HG03280 (cell line): ENCODE measurements around the gene KCNJ8.
"Not testable (repeated sequence)": the region's sequence is repeated elsewhere in the genome, so short reads cannot be mapped to it uniquely, and the experiment has no call there.

Experiments used
- ATAC-seq: cut with Tn5 transposase; IDR thresholded peaks from one replicate; pipeline ENCODE4 v1.9.1; 2021; ENCODE audit warnings: mild to moderate bottlenecking, moderate library complexity; ENCODE audit not compliant: unreplicated experiment

Gene KCNJ8

GRCh38 chr12:21774358-21775132 lies at the start of gene KCNJ8:
Gene KCNJ8, minus strand, starts transcription at chr12:21774706. Its CDS starts 1,090 bp downstream, at chr12:21773616.
- no peak for ATAC-seq

GRCh38 chr12:21823581-21823980 lies 49.1 kb upstream of the KCNJ8 start:
- ATAC-seq = no peak

- ATAC-seq = no peak
Observed at GRCh38 chr12:21819678-21820077, 45.2 kb upstream of the KCNJ8 start.

GRCh38 chr12:21819236-21819635 lies 44.7 kb upstream of the KCNJ8 start:
- ATAC-seq = no peak

- ATAC-seq = no peak
Observed at GRCh38 chr12:21818627-21819026, 44.1 kb upstream of the KCNJ8 start.

- ATAC-seq = no peak
Observed at GRCh38 chr12:21815306-21816062, 41.0 kb upstream of the KCNJ8 start.

GRCh38 chr12:21814814-21815213 lies 40.3 kb upstream of the KCNJ8 start:
- ATAC-seq = no peak

- ATAC-seq = no peak
Observed at GRCh38 chr12:21814327-21814726, 39.8 kb upstream of the KCNJ8 start.

GRCh38 chr12:21813751-21814150 lies 39.2 kb upstream of the KCNJ8 start:
- no peak for ATAC-seq

- ATAC-seq = no peak
Observed at GRCh38 chr12:21813125-21813524, 38.6 kb upstream of the KCNJ8 start.

- not testable (repeated sequence) for ATAC-seq
Observed at GRCh38 chr12:21812340-21812739, 37.8 kb upstream of the KCNJ8 start.

- no peak for ATAC-seq
Observed at GRCh38 chr12:21809100-21809499, 34.6 kb upstream of the KCNJ8 start.

GRCh38 chr12:21806255-21806654 lies 31.7 kb upstream of the KCNJ8 start:
- no peak for ATAC-seq

- ATAC-seq = no peak
Observed at GRCh38 chr12:21801522-21802288, 27.2 kb upstream of the KCNJ8 start.

- no peak for ATAC-seq
Observed at GRCh38 chr12:21800011-21800410, 25.5 kb upstream of the KCNJ8 start.

GRCh38 chr12:21797539-21797938 lies 23.0 kb upstream of the KCNJ8 start:
- ATAC-seq = no peak

GRCh38 chr12:21795648-21796328 lies 21.3 kb upstream of the KCNJ8 start:
- no peak for ATAC-seq

- not testable (repeated sequence) for ATAC-seq
Observed at GRCh38 chr12:21794807-21795595, 20.5 kb upstream of the KCNJ8 start.

- not testable (repeated sequence) for ATAC-seq
Observed at GRCh38 chr12:21789687-21790086, 15.2 kb upstream of the KCNJ8 start.
